ENCODE results near the gene DLG4.
"Not testable (repeated sequence)": the region's sequence is repeated elsewhere in the genome, so short reads cannot be mapped to it uniquely, and the experiment has no call there.

The DLG4 gene

DNA sequence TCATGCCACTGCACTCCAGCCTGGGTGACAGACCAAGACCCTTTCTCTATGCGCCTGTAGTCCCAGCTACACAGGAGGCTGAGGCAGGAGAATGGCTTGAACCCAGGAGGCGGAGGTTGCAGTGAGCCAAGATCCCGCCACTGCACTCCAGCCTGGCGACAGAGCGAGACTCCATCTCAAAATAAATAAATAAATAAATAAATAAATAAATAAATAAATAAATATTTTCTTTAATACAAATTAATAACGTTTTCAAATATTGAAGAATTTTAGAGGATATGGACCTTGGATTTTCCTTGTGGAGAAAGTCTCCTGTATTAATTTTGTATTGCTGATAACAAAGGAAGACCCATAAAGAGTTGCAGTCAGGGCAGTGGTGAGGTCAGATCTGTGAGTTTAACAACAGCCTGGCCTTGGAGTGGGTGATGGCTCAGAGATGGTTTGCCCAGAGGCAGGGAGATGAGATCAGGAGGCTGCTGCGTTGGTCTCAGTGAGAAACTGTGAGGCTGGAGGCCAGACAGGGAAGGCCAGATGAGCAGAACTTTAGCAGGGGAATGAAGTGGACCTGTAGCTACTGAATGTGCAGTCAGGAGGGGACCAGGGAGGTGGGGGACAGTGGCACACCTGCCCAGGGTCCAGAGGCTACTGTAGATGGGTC lies 36.1 kb downstream of the DLG4 start:
- no peak for DNase-seq (ENCODE audit: low read depth)

DNA sequence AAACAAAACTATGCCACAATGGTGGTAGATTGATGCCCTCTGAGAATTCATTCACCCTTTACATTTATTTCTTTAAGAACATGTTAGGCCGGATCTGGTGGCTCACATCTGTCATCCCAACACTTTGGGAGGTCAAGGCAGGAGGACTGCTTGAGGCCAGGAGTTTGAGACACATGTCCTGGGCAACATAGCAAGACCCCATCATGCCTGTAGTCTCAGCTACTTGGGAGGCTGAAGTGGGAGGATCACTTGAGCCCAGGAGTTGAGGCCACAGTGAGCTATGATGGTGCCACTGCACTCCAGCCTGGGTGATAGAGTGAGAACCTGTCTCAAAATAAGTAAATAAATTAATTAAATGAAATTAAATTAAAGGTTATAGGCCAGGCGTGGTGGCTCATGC lies 37.5 kb downstream of the DLG4 start:
- not testable (repeated sequence) for DNase-seq (ENCODE audit: low read depth)

DNA sequence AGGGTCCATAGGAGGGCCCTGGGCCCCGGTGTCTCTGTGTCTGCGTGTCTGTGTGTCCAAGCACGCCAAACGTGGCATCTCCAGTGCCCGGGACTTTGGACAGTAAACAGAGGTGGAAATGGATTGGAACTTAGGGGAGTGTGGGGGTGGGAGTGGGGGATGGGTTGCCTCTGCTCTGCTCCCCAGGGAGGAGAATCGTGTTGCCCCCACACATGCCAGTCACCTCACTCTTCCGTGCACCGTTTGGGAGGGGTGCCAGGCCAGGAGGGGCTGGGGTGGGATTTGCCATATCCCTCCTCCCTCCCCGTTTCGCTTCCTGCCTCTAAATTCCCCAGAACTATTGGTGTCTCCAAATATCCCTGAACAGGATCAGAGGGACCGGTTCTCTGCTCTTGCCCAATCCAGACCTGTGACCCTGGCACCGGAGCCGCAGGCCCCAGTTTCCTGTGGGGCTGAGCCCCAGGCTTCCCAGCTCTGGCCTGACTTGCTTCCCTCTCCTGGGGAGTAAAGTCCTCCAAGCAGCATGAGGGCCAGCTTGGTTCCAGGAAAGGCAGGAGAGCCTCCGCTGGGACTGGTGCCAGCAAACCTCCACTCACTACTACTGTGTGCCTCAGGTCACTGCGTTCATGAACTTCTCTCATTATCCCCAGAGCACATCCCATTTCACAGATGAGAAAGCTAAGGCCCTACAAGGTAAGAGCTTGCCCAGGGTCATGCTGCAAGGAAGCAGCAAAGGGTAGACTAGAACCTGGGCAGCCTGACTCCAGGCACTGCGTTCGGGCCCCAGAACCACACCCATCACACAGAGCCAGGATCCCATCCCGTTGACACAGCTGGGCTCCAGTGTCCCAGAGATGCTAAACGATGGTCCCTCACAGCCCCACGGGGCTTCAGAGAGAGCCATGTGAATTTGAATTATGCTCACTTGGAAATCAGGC lies 40.0 kb downstream of the DLG4 start, which contains the start of gene ASGR1:
Gene ASGR1 (minus strand): TSS at position 54 of the 938 bp plus-strand sequence. CDS start 807 bp downstream, outside the sequence.
- no peak for DNase-seq (ENCODE audit: low read depth)

GRCh38 chr17:7178973-7179316 lies 40.7 kb downstream of the DLG4 start:
- DNase-seq (ENCODE audit: low read depth) = no peak

GRCh38 chr17:7177954-7178477 lies 41.6 kb downstream of the DLG4 start:
- DNase-seq (ENCODE audit: low read depth) = no peak

DNA sequence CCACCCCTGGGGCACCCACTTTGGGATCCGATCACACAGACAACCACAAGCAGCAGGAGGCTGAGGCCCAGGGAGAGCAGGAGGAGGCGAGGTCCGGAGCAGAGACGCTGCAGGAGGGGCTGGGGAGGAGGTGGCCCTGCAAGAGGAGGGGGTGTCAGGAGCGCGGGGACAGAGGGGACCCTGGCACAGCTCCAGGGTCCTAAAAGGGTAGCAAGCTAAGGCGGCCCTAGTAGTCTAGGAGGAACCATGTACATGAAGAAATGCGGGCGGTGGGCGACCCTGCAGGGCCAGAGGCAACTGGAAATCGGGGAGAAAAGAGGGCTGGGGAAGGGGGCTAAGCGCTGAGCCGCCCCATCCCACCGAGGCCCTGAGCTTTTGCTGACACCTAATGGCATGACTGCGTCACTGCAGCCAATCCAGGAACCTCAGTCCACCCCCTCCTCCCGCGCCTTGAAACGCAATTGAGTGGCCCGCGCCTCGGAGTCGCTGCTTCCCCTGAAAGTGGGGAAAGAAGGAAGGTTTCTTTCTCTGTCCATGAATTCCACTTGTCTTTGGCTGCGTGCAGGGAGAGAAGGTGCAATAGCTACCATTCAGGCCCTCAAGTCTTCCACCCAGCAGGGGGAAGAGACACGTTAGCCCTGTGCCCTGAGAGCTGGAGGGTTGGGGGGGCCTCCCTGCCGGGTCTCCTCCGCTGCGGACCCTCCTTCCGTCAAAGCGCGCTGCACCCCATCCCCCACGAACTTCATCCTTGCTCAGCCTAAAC lies 42.3 kb downstream of the DLG4 start:
- DNase-seq (ENCODE audit: low read depth) = peak; percentile 49

- DNase-seq (ENCODE audit: low read depth) = no peak
Measured at GRCh38 chr17:7176841-7177190, 42.8 kb downstream of the DLG4 start.

GRCh38 chr17:7176107-7176840 lies 43.4 kb downstream of the DLG4 start:
- no peak for DNase-seq (ENCODE audit: low read depth)

DNA sequence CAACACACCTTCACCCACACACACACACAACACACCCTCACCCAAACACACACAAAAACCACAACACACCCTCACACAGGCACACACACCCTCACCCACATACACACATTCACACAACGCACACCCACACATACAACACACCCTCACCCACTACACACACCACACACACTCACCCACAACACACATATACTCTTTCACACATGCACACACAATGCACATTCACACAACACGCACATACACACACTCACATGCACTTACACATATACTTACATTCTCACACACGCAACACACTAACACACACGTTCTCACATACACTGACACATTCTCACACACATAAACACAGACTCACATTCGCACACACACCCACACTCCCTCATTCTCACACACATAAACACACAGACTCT lies 44.3 kb downstream of the DLG4 start:
- no peak for DNase-seq (ENCODE audit: low read depth)

GRCh38 chr17:7174603-7175326 lies 44.9 kb downstream of the DLG4 start:
- DNase-seq (ENCODE audit: low read depth) = no peak

- peak; percentile 35 for DNase-seq (ENCODE audit: low read depth)
Measured at GRCh38 chr17:7173687-7174602, 45.7 kb downstream of the DLG4 start.

DNA sequence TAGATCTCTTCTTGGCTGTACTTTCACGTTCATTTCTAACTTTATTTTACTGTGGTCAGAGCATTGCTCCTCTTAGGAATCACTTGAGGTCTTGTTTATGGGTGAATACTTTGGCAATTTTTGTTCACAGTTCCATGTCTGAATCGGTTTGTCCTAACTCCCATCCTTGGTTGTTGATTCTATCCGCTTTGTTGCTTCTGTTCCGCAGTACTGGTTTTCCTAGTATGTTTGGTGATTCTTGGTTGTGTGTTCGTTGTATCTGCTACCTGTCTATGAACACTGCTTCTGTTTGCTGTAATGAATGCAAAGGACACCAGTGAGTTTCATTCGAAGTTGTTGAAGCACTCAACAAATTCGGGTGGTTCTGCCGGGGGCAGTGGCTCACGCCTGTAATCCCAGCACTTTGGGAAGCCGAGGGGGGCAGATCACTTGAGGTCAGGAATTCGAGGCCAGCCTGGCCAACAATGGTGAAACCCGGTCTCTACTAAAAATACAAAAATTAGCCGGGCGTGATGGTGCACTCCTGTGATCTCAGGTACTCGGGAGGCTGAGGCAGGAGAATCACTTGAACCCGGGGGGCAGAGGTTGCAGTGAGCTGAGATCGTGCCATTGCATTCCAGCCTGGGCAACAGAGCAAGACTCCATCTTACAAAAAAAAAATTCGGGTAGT lies 47.0 kb downstream of the DLG4 start:
- DNase-seq (ENCODE audit: low read depth) = not testable (repeated sequence)

- DNase-seq (ENCODE audit: low read depth) = not testable (repeated sequence)
Measured at GRCh38 chr17:7169565-7169908, 50.1 kb downstream of the DLG4 start.

DNA sequence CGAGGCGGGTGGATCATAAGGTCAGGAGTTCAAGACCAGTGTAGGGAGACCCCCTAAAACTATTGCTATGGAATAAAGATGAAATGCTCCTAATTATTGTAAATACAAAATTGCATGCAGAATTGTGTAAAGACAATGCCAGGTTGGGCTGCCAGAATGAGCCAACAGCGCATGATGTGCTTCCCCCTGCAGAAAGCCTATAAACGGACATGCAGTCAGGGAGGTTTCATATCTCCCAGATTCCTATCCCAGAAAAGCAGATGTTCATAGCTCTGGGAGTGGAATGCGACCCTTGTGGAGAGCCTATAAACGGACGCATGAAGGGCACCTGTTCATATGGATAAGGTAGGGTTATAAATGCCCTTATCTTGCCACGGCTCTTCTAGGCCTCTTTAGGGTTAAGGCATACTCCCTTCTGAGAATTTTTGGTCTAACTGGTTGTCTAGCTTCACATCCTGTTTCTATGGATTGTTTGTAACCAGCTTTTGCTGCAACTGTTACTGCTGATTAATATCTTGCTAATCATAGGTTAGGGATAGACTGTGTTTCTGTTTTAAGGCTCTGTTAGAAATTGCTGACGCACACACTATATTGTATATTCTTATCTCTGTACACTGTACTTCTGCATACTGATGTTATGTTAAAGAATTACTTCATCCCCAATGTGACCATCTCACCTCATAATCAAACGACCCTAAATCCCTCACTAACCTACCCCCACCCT lies 50.6 kb downstream of the DLG4 start:
- DNase-seq (ENCODE audit: low read depth) = not testable (repeated sequence)

DNA sequence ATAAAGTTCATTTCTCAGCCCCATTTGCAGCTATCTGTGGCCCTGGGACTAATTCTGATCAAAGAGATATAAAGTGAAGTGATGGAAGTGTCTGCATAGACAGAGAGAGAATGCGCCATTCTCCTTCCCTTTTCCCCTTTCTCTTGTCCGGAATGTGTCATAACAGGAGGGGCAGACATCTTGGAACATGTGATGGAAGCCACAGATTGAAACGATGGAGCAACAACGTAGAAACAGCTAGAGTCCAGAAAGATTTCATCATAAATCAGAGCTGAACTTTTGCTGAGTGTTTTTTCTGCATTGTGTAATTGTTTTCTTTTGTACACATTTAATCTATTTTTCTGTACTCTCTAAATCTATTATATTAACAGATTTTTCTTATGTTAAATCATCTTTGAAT lies 51.8 kb downstream of the DLG4 start:
- no peak for DNase-seq (ENCODE audit: low read depth)

DNA sequence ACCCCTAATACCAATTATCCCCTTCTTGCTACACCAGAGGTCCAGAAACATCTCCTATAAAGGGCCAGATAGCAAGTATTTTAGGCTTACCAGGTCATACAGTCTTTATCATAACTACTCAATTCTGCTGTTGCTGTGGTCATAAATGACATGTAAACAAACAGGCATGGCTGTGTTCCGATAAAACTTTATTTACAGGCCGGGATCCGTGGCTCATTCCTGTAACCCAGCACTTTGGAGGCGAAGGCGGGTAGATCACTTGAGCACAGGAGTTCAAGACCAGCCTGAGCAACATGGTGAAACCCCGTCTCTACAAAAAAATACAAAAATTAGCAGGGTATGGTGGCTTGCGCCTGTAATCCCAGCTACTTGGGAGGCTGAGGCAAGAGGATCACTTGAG lies 52.8 kb downstream of the DLG4 start:
- DNase-seq (ENCODE audit: low read depth) = no peak

GRCh38 chr17:7159571-7159970 lies 60.1 kb downstream of the DLG4 start:
- DNase-seq (ENCODE audit: low read depth) = not testable (repeated sequence)

DNA sequence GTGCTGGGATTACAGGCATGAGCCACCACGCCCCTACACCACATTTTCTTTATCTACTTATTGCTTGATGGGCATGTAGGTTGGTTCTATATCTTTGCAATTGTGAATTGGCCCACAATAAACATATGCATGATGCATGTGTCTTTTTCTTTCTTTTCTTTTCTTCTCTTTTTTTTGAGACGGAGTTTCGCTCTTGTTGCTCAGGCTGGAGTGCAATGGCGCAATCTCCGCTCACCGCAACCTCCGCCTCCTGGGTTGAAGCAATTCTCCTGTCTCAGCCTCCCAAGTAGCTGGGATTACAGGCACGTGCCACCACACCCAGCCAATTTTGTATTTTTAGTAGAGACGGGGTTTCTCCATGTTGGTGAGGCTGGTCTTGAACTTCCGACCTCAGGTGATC lies 61.2 kb downstream of the DLG4 start:
- DNase-seq (ENCODE audit: low read depth) = not testable (repeated sequence)
